Nephron (organoid): ENCODE measurements around the gene OPA1.

ENCODE experiments used
- H3K27ac Mint-ChIP-seq, 3 experiments: 2 replicates each; pipeline ENCODE4 v1.8.0; 2020; ENCODE audit warnings: mixed read lengths in 3 of 3, mild to moderate bottlenecking in 2 of 3, moderate library complexity in 1 of 3
- H3K27me3 Mint-ChIP-seq: 2 replicates; pipeline ENCODE4 v1.8.0; 2021; ENCODE audit warnings: low read depth, mild to moderate bottlenecking, moderate library complexity, mixed read lengths
- H3K36me3 Mint-ChIP-seq: 2 replicates; pipeline ENCODE4 v1.8.0; 2020; ENCODE audit warnings: low read depth, mixed read lengths
- H3K4me1 Mint-ChIP-seq: 2 replicates; pipeline ENCODE4 v1.8.0; 2020; ENCODE audit warnings: mixed read lengths
- H3K4me3 Mint-ChIP-seq, 3 experiments: 2 replicates each; pipeline ENCODE4 v1.8.0; 2020; ENCODE audit warnings: mild to moderate bottlenecking in 3 of 3, mixed read lengths in 3 of 3, moderate library complexity in 2 of 3
- H3K9me3 Mint-ChIP-seq: 2 replicates; pipeline ENCODE4 v1.8.0; 2020; ENCODE audit warnings: mixed read lengths
- TF ChIP-seq, protein P1 (sequence below), 3 experiments: fragments of 200-600 bp; sonication (generic); IDR thresholded peaks; one replicate each; pipeline ENCODE4 v1.5.0; 2021; ENCODE audit warnings: antibody characterized with exemption in 3 of 3; ENCODE audit not compliant: unreplicated experiment in 3 of 3

The OPA1 gene

DNA sequence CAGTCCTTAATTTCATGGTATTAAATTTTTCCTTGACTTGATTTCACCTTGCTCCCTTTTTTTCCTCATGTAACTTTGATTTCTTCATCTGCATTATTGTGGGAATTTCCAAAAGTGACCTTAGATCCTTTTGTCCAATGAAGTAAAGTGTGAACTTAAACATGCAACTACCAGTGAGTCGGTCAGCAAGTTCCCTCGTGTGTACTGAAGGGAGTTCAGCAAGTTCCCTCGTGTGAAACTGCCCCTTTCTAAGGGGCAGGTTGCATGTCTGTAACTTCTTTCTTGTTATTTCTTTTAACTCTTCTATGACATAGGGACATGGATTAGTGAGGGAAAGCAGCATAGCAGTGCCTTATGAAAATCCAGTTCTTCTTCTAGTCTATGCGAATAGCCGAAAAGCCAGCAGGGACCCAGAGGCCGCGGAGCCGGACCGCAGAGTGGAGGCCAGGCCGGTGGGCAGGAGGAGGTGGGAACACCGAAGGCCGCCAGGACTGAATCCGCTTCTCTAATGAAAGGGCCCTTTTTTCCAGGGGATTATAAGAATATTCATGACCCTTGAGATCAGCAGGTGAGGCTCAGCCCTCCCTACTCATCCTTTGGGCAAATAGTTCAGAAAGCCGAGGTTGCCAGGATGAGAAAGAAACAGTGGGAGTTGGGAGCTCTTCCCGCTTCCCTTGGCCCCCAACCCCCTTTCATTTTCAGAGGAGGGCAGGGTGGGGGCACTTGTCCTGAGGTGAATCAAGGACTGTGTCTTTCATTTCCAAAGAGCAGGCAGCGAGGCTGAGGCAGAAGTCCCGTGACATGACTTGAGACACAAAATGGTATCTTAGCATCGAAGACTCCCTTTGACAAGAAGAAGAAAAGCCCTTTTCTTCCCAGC, 117.5 kb downstream of the OPA1 start:
- peaks cover 7% of the 10 kb centered on the region for H3K4me1 Mint-ChIP-seq
- peaks cover 10% of the 10 kb centered on the region for H3K27me3 Mint-ChIP-seq
- no peak overlapping the region for H3K27ac Mint-ChIP-seq
- H3K36me3 Mint-ChIP-seq = peaks cover 7% of the 10 kb centered on the region
- H3K9me3 Mint-ChIP-seq = peaks cover 17% of the 10 kb centered on the region
- H3K4me3 Mint-ChIP-seq = no peak overlapping the region
- TF ChIP-seq, protein P1, sequence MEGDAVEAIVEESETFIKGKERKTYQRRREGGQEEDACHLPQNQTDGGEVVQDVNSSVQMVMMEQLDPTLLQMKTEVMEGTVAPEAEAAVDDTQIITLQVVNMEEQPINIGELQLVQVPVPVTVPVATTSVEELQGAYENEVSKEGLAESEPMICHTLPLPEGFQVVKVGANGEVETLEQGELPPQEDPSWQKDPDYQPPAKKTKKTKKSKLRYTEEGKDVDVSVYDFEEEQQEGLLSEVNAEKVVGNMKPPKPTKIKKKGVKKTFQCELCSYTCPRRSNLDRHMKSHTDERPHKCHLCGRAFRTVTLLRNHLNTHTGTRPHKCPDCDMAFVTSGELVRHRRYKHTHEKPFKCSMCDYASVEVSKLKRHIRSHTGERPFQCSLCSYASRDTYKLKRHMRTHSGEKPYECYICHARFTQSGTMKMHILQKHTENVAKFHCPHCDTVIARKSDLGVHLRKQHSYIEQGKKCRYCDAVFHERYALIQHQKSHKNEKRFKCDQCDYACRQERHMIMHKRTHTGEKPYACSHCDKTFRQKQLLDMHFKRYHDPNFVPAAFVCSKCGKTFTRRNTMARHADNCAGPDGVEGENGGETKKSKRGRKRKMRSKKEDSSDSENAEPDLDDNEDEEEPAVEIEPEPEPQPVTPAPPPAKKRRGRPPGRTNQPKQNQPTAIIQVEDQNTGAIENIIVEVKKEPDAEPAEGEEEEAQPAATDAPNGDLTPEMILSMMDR (IDR thresholded peaks at IDR 0.05; ENCODE audit: unreplicated experiment in 3 of 3) = no peak

DNA sequence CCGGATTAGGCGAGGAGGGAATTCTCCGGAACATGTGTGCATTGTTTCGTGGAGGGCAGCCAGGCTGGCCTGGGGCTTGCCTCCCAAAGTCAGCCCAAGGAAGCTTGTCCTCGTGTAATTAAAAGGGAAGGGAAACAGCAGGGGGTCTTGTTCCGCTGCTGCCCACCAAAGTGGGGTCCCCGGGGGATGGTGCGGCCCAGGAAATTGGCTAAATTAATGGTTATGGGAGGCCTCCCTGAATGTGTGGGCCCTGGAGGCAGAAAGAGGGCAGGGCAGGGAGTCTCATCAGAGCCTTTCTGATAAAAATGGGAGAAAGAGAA, 118.1 kb downstream of the OPA1 start:
- Mint-ChIP-seq H3K4me1 (peaks cover 7% of the 10 kb centered on the region), H3K9me3 (peaks cover 20% of the 10 kb centered on the region), H3K27me3 (peaks cover 10% of the 10 kb centered on the region), H3K36me3 (peaks cover 7% of the 10 kb centered on the region), H3K4me3 (no peak overlapping the region), H3K27ac (no peak overlapping the region)
- TF ChIP-seq, protein P1 (IDR thresholded peaks at IDR 0.05; ENCODE audit: unreplicated experiment in 3 of 3) = no peak

DNA sequence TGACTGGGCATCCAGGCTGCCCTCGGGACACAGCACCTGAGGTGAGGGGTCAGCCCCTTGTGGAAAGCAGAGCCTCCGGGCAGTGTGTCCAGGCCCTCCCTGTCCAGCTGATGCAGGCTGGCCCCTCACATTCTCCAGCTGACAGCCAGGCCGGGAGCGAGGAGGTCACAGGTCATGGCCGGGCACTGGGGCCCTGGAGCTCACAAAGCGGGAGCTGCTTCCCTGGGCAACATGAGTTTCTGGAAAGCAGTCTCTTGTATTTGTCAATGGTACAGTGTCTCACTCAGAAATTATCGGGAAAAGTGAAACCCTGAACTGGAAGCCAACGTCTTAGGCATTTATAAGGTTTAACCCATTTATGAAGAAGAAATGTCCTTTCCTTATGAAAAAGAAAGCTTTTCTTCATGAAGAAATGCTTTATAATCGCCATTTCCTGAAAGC, 118.5 kb downstream of the OPA1 start:
- no peak overlapping the region for H3K27ac Mint-ChIP-seq
- peaks cover 10% of the 10 kb centered on the region for H3K27me3 Mint-ChIP-seq
- no peak overlapping the region for H3K4me3 Mint-ChIP-seq
- peaks cover 7% of the 10 kb centered on the region for H3K36me3 Mint-ChIP-seq
- TF ChIP-seq, protein P1 (IDR thresholded peaks at IDR 0.05; ENCODE audit: unreplicated experiment in 3 of 3) = no peak
- peaks cover 23% of the 10 kb centered on the region for H3K9me3 Mint-ChIP-seq
- H3K4me1 Mint-ChIP-seq = peaks cover 7% of the 10 kb centered on the region

DNA sequence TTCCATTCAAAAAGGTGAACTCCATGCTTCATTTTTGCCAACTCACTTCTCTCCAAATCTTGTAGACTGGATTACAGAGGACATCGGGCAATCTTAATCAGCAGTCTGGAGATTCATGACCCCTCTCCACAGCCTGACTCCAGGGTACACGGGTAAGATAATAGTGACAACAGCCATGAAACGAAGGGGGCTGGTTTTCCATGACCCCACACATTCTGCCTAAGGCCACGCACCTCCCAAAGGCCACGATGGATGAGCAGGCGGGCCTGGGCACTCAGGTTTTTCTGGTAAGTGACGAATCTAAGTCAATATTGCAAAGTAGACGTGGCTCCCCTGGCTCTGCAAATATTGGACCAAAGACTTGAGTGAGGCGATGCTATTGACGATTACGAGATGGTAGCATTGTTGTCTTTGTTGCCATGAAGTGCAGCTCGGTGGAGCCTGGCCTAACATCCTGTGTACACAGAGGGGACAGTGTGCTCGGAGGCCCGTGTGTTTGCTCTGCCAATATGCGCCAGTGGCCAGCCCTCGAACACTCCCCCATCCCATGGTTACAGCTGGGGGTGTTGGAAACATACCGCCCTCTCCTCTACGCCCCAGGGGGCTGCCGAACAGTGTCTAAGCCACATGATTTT, 119.1 kb downstream of the OPA1 start:
- no peak overlapping the region for H3K27ac Mint-ChIP-seq
- TF ChIP-seq, protein P1 (IDR thresholded peaks at IDR 0.05; ENCODE audit: unreplicated experiment in 3 of 3) = no peak

DNA sequence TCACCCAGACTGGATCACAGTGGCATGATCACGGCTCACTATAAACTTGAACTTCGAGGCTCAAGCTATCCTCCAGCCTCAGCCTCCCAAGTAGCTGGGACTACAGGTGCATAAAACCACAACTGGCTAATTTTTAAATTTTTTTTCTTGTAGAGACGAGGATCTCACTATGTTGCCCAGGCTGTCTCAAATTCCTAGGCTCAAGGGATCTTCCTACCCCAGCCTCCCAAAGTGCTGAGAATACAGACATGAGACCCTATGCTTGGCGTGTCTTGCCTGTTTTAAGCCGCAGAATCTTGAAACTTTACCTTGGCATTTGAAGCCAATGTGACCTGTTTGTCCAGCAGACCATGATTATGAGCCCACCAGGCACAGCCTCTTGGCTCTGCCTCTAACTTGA, 119.9 kb downstream of the OPA1 start:
- peaks cover 12% of the 10 kb centered on the region for H3K36me3 Mint-ChIP-seq
- peaks cover 7% of the 10 kb centered on the region for H3K4me1 Mint-ChIP-seq
- H3K27me3 Mint-ChIP-seq = peaks cover 10% of the 10 kb centered on the region
- H3K27ac Mint-ChIP-seq = no peak overlapping the region
- TF ChIP-seq, protein P1 (IDR thresholded peaks at IDR 0.05; ENCODE audit: unreplicated experiment in 3 of 3) = no peak
- H3K4me3 Mint-ChIP-seq = no peak overlapping the region
- H3K9me3 Mint-ChIP-seq = peaks cover 34% of the 10 kb centered on the region

More for the DNA sequence above, 119.1 kb downstream of the OPA1 start:
- Mint-ChIP-seq H3K9me3 (peaks cover 27% of the 10 kb centered on the region), H3K36me3 (peaks cover 7% of the 10 kb centered on the region), H3K4me3 (no peak overlapping the region), H3K4me1 (peaks cover 7% of the 10 kb centered on the region), H3K27me3 (peaks cover 10% of the 10 kb centered on the region)
